ENCODE data around the gene PTGES2. TPM values are rescaled to one million over a fixed set of nuclear protein-coding genes. Genes with fewer than 3 reads are reported as not detected.

Gene PTGES2
- polyA plus RNA-seq, 1 of the 3 experiments (the other 2 are of a cell fraction), result 141 TPM

DNA sequence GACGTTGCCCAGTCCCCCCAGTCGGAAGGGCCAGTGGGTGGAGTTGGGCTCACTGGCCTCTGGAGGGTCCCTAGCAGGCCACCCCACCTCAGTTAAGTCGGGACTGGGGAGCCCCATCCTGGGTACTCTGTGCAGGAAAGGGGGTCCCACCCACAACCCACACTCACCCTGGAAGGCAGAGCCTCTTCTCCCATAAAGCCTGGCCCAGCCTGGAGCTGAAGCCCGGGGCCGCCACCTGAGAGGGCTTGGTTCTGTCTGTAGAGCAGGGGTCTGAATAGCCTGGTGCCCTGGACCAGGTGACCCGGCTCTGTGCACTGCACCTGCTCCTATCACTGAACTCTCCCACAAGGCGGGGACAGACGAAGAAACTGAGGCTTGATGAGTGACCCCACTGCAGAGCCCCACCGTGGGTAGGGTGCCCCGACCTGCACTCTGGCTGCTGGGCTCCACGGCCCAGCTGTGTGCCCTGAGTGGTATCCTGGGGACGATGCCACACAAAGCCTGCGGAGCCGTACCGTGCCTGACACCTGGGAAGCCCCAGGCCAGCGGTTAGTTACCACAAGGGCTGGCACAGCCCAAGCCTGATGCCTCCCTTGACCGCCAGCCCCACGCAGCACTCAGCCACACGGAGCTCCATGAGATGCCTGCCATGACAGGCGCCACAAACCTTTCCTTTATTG, 7.3 kb downstream of the PTGES2 start:
- Histone ChIP-seq H4K20me1 (ENCODE audit: insufficient read depth) (0 out of 2 replicates have a peak, but pooled peaks cover 8% of the 10 kb centered on the region), H3K36me3 (replicated peaks in 1 of 2; ENCODE audit: control insufficient read depth in 1 of 2, insufficient read depth in 2 of 2, low read length in 1 of 2) (peaks cover 0 to 26% of the 10 kb centered on the region in 2 experiments), H3K9me2 (no peaks in the 10 kb centered on the region), H3K9ac (no peak overlapping the region), H3K9me3 (no peaks in the 10 kb centered on the region), H3K4me2 (no peak overlapping the region), H3K4me3 (ENCODE audit: low read depth in 2 of 2, low read length in 1 of 2) (no peak overlapping the region), H3K27ac (ENCODE audit: low read depth in 2 of 2, low read length in 1 of 2) (no peak overlapping the region), H2AFZ (ENCODE audit: low read depth) (no peak overlapping the region), H3K79me2 (ENCODE audit: insufficient read depth) (peaks cover 4% of the 10 kb centered on the region; the same call in 1 of the 2 replicates), H3K27me3 (ENCODE audit: insufficient read depth) (no peaks in the 10 kb centered on the region), H3F3A (replicated peaks; ENCODE audit: insufficient read depth) (no peaks in the 10 kb centered on the region), H3K4me1 (ENCODE audit: control insufficient read depth in 1 of 2, insufficient read depth in 2 of 2, low read depth in 1 of 2, low read length in 1 of 2) (peaks cover 4 to 8% of the 10 kb centered on the region in 2 experiments; a peak in 1 of 4 replicates)
- TF ChIP-seq ELF1 (IDR thresholded peaks at IDR 0.05) (no peak), MAX (IDR thresholded peaks at IDR 0.05; ENCODE audit: low read depth) (no peak), MXI1 (IDR thresholded peaks at IDR 0.05; ENCODE audit: low read depth, low read length) (no peak), EP300 (IDR thresholded peaks at IDR 0.05; ENCODE audit: borderline replicate concordance in 1 of 2, low read depth in 1 of 2, low read length in 1 of 2) (no peak), CHD2 (IDR thresholded peaks at IDR 0.05; ENCODE audit: low read length, partially characterized antibody) (no peak), SIN3A (IDR thresholded peaks at IDR 0.05; ENCODE audit: borderline replicate concordance, low read depth, low read length) (no peak), NFIC (IDR thresholded peaks at IDR 0.05; ENCODE audit: borderline replicate concordance) (no peak)
- ChIA-PET CTCF (interaction anchor here (0.7 to 1.3 kb wide), 7 partner anchors 23 to 178 kb away, joined by 3 to 6 read pairs (median 3); no protein-coding TSS in a partner anchor), POLR2A (no interaction called here)
- 94% methylated on average over 10 of the region's 20 CpGs for WGBS (ENCODE audit: low lambda C conversion rate)
- DNase-seq, result no peak

GRCh38 chr9:128118971-128119665, 8.4 kb downstream of the PTGES2 start:
- H2AFZ ChIP-seq (ENCODE audit: low read depth), result no peak overlapping the region
- ChIA-PET POLR2A (no interaction called here), CTCF (interaction anchor here (0.7 to 1.2 kb wide), 4 partner anchors 84 to 176 kb away, joined by 3 to 4 read pairs (median 4); no protein-coding TSS in a partner anchor)
- WGBS (ENCODE audit: low lambda C conversion rate), result 74% methylated on average over 9 of the region's 15 CpGs
- H3K9me2 ChIP-seq, result no peaks in the 10 kb centered on the region
- H3K9me3 ChIP-seq, result no peaks in the 10 kb centered on the region
- peaks cover 0 to 19% of the 10 kb centered on the region in 2 experiments for H3K36me3 ChIP-seq (replicated peaks in 1 of 2; ENCODE audit: control insufficient read depth in 1 of 2, insufficient read depth in 2 of 2, low read length in 1 of 2)
- TF ChIP-seq, protein P1, sequence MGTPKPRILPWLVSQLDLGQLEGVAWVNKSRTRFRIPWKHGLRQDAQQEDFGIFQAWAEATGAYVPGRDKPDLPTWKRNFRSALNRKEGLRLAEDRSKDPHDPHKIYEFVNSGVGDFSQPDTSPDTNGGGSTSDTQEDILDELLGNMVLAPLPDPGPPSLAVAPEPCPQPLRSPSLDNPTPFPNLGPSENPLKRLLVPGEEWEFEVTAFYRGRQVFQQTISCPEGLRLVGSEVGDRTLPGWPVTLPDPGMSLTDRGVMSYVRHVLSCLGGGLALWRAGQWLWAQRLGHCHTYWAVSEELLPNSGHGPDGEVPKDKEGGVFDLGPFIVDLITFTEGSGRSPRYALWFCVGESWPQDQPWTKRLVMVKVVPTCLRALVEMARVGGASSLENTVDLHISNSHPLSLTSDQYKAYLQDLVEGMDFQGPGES (IDR thresholded peaks at IDR 0.05; ENCODE audit: low read depth, low read length), result no peak
- TF ChIP-seq FOXM1 (IDR thresholded peaks at IDR 0.05; ENCODE audit: low read depth) (no peak), MEF2A (IDR thresholded peaks at IDR 0.05; ENCODE audit: borderline replicate concordance, low read depth) (no peak), ZBTB33 (IDR thresholded peaks at IDR 0.05; ENCODE audit: borderline replicate concordance, low read depth) (no peak), POLR2AphosphoS5 (IDR thresholded peaks at IDR 0.05; ENCODE audit: low read depth, low read length) (no peak)
- no peaks in the 10 kb centered on the region for H3K79me2 ChIP-seq (ENCODE audit: insufficient read depth)
- no peak overlapping the region for H3K27ac ChIP-seq (ENCODE audit: low read depth in 2 of 2, low read length in 1 of 2)
- H4K20me1 ChIP-seq (ENCODE audit: insufficient read depth), result no peaks in the 10 kb centered on the region
- H3K27me3 ChIP-seq (ENCODE audit: insufficient read depth), result no peaks in the 10 kb centered on the region
- H3K4me1 ChIP-seq (ENCODE audit: control insufficient read depth in 1 of 2, insufficient read depth in 2 of 2, low read depth in 1 of 2, low read length in 1 of 2), result peaks cover 4 to 7% of the 10 kb centered on the region in 2 experiments; a peak in 1 of 4 replicates
- H3K4me3 ChIP-seq (ENCODE audit: low read depth in 2 of 2, low read length in 1 of 2), result no peak overlapping the region
- DNase-seq, result no peak
- H3F3A ChIP-seq (replicated peaks; ENCODE audit: insufficient read depth), result no peaks in the 10 kb centered on the region
- H3K4me2 ChIP-seq, result no peak overlapping the region
- H3K9ac ChIP-seq, result no peak overlapping the region
